IPS-20b (cell line): Measurements from ENCODE around the gene RAPGEF4.

Experiments
- H3K27ac ChIP-seq: one replicate; pipeline ENCODE4 v1.5.1; 2013; ENCODE audit warnings: low read length
- H3K27me3 ChIP-seq: 2 replicates; pipeline ENCODE4 v1.6.1; 2013; ENCODE audit warnings: mild to moderate bottlenecking, low read length, inconsistent platforms; ENCODE audit not compliant: insufficient read depth
- H3K36me3 ChIP-seq: 2 replicates; pipeline ENCODE4 v1.6.1; 2013; ENCODE audit warnings: low read depth, mild to moderate bottlenecking, inconsistent platforms, low read length, moderate library complexity; ENCODE audit not compliant: insufficient read depth
- H3K4me1 ChIP-seq: 2 replicates; pipeline ENCODE4 v1.6.1; 2013; ENCODE audit warnings: mild to moderate bottlenecking, control low read depth, inconsistent platforms, low read length, moderate library complexity; ENCODE audit not compliant: insufficient read depth
- H3K4me3 ChIP-seq: 2 replicates; pipeline ENCODE4 v1.5.1; 2013; ENCODE audit warnings: mild to moderate bottlenecking, low read length, inconsistent platforms
- H3K9ac ChIP-seq: 2 replicates; pipeline ENCODE4 v1.6.1; 2013; ENCODE audit warnings: low read depth, mild to moderate bottlenecking, inconsistent platforms, low read length, moderate library complexity
- H3K9me3 ChIP-seq: 2 replicates; pipeline ENCODE4 v1.6.1; 2013; ENCODE audit warnings: mild to moderate bottlenecking, low read depth, low read length, inconsistent platforms; ENCODE audit not compliant: insufficient read depth

Gene RAPGEF4

GRCh38 chr2:172812158-172812744 lies 76.6 kb downstream of the RAPGEF4 start:
- no peak overlapping the region for H3K9ac ChIP-seq
- no peaks in the 10 kb centered on the region for H3K27me3 ChIP-seq
- no peaks in the 10 kb centered on the region for H3K9me3 ChIP-seq
- H3K4me1 ChIP-seq, result no peaks in the 10 kb centered on the region
- H3K36me3 ChIP-seq, result no peaks in the 10 kb centered on the region
- H3K4me3 ChIP-seq, result no peak overlapping the region
- no peak overlapping the region for H3K27ac ChIP-seq

GRCh38 chr2:172813314-172813888 lies 77.8 kb downstream of the RAPGEF4 start:
- Histone ChIP-seq H3K36me3 (no peaks in the 10 kb centered on the region), H3K27me3 (no peaks in the 10 kb centered on the region), H3K4me3 (no peak overlapping the region), H3K9ac (no peak overlapping the region), H3K4me1 (no peaks in the 10 kb centered on the region), H3K9me3 (no peaks in the 10 kb centered on the region), H3K27ac (no peak overlapping the region)

GRCh38 chr2:172817411-172817810 lies 81.8 kb downstream of the RAPGEF4 start:
- Histone ChIP-seq H3K9ac (no peak overlapping the region), H3K27me3 (no peaks in the 10 kb centered on the region), H3K4me3 (no peak overlapping the region), H3K9me3 (no peaks in the 10 kb centered on the region), H3K27ac (no peak overlapping the region), H3K4me1 (no peaks in the 10 kb centered on the region), H3K36me3 (no peaks in the 10 kb centered on the region)

- no peaks in the 10 kb centered on the region for H3K9me3 ChIP-seq
- H3K36me3 ChIP-seq, result no peaks in the 10 kb centered on the region
- H3K27me3 ChIP-seq, result no peaks in the 10 kb centered on the region
- H3K4me1 ChIP-seq, result no peaks in the 10 kb centered on the region
- no peak overlapping the region for H3K4me3 ChIP-seq
- no peak overlapping the region for H3K9ac ChIP-seq
- H3K27ac ChIP-seq, result no peak overlapping the region
Measured at GRCh38 chr2:172819943-172820342, 84.3 kb downstream of the RAPGEF4 start.

GRCh38 chr2:172821370-172822338 lies 86.0 kb downstream of the RAPGEF4 start:
- Histone ChIP-seq H3K27me3 (no peaks in the 10 kb centered on the region), H3K4me3 (no peak overlapping the region), H3K27ac (no peak overlapping the region), H3K9me3 (no peaks in the 10 kb centered on the region), H3K4me1 (no peaks in the 10 kb centered on the region), H3K9ac (no peak overlapping the region), H3K36me3 (no peaks in the 10 kb centered on the region)

- no peak overlapping the region for H3K27ac ChIP-seq
- no peaks in the 10 kb centered on the region for H3K36me3 ChIP-seq
- no peaks in the 10 kb centered on the region for H3K9me3 ChIP-seq
- no peak overlapping the region for H3K9ac ChIP-seq
- no peak overlapping the region for H3K4me3 ChIP-seq
- no peaks in the 10 kb centered on the region for H3K4me1 ChIP-seq
- no peaks in the 10 kb centered on the region for H3K27me3 ChIP-seq
Measured at GRCh38 chr2:172822585-172822984, 86.9 kb downstream of the RAPGEF4 start.

GRCh38 chr2:172823261-172823850 lies 87.7 kb downstream of the RAPGEF4 start:
- no peak overlapping the region for H3K9ac ChIP-seq

GRCh38 chr2:172826522-172826921 lies 90.9 kb downstream of the RAPGEF4 start:
- no peak overlapping the region for H3K4me3 ChIP-seq
- H3K27me3 ChIP-seq, result no peaks in the 10 kb centered on the region
- no peaks in the 10 kb centered on the region for H3K4me1 ChIP-seq
- H3K9me3 ChIP-seq, result no peaks in the 10 kb centered on the region
- H3K27ac ChIP-seq, result no peak overlapping the region
- no peak overlapping the region for H3K9ac ChIP-seq
- no peaks in the 10 kb centered on the region for H3K36me3 ChIP-seq

More at GRCh38 chr2:172823261-172823850, 87.7 kb downstream of the RAPGEF4 start:
- H3K4me3 ChIP-seq, result no peak overlapping the region
- no peaks in the 10 kb centered on the region for H3K9me3 ChIP-seq
- H3K27ac ChIP-seq, result no peak overlapping the region
- no peaks in the 10 kb centered on the region for H3K4me1 ChIP-seq
- no peaks in the 10 kb centered on the region for H3K36me3 ChIP-seq
- H3K27me3 ChIP-seq, result no peaks in the 10 kb centered on the region

GRCh38 chr2:172829229-172829628 lies 93.6 kb downstream of the RAPGEF4 start:
- no peaks in the 10 kb centered on the region for H3K9me3 ChIP-seq
- no peaks in the 10 kb centered on the region for H3K27me3 ChIP-seq
- no peak overlapping the region for H3K9ac ChIP-seq
- H3K27ac ChIP-seq, result no peak overlapping the region
- H3K36me3 ChIP-seq, result no peaks in the 10 kb centered on the region
- no peaks in the 10 kb centered on the region for H3K4me1 ChIP-seq
- H3K4me3 ChIP-seq, result no peak overlapping the region

- Histone ChIP-seq H3K9ac (no peak overlapping the region), H3K27ac (no peak overlapping the region)
Measured at GRCh38 chr2:172830482-172830881, 94.8 kb downstream of the RAPGEF4 start.

GRCh38 chr2:172833898-172834297 lies 98.3 kb downstream of the RAPGEF4 start:
- Histone ChIP-seq H3K9ac (no peak overlapping the region), H3K4me3 (no peak overlapping the region), H3K27ac (no peak overlapping the region), H3K36me3 (no peaks in the 10 kb centered on the region), H3K27me3 (no peaks in the 10 kb centered on the region), H3K9me3 (no peaks in the 10 kb centered on the region), H3K4me1 (no peaks in the 10 kb centered on the region)

More at GRCh38 chr2:172830482-172830881, 94.8 kb downstream of the RAPGEF4 start:
- Histone ChIP-seq H3K36me3 (no peaks in the 10 kb centered on the region), H3K4me3 (no peak overlapping the region), H3K4me1 (no peaks in the 10 kb centered on the region), H3K27me3 (no peaks in the 10 kb centered on the region), H3K9me3 (no peaks in the 10 kb centered on the region)
